OCI-LY3 (cell line): ENCODE results near the gene RNASE2.
"Not testable (repeated sequence)": the region's sequence is repeated elsewhere in the genome, so short reads cannot be mapped to it uniquely, and the experiment has no call there.

Experiments
- H2AFZ ChIP-seq: fragments of 200-600, 300-600 bp; shearing (Covaris generic); 2 replicates; pipeline ENCODE4 v1.6.0; 2014; ENCODE audit warnings: antibody characterized with exemption, low read depth, low read length
- H3K27ac ChIP-seq: fragments of 200-600, 300-600 bp; sonication (generic); 2 replicates; pipeline ENCODE4 v1.5.1; 2014; ENCODE audit warnings: mild to moderate bottlenecking, low read length, moderate library complexity, mixed read lengths
- H3K27me3 ChIP-seq: fragments of 200-600, 300-600 bp; sonication (generic); 2 replicates; pipeline ENCODE4 v1.6.1; 2014; ENCODE audit warnings: low read depth, low read length, mixed read lengths
- H3K36me3 ChIP-seq: fragments of 200-600, 300-600 bp; sonication (generic); replicated peaks from 2 replicates; pipeline ENCODE3; 2014; ENCODE audit warnings: low read depth, low read length, mixed read lengths
- H3K4me1 ChIP-seq: fragments of 300-600, 200-600 bp; sonication (generic); 2 replicates; pipeline ENCODE4 v1.6.1; 2014; ENCODE audit warnings: low read length, mixed read lengths
- H3K4me2 ChIP-seq: fragments of 200-600, 300-600 bp; sonication (generic); 2 replicates; pipeline ENCODE4 v1.6.1; 2014; ENCODE audit warnings: low read length, mixed read lengths
- H3K4me3 ChIP-seq: fragments of 300-600, 200-600 bp; sonication (generic); 2 replicates; pipeline ENCODE4 v1.5.1; 2014; ENCODE audit warnings: antibody characterized with exemption, mild to moderate bottlenecking, low read length, moderate library complexity
- H3K79me2 ChIP-seq: fragments of 300-600, 200-600 bp; shearing (Covaris generic); 2 replicates; pipeline ENCODE4 v1.6.1; 2014; ENCODE audit warnings: mild to moderate bottlenecking, low read length, mixed read lengths
- H3K9ac ChIP-seq: fragments of 300-600, 200-600 bp; shearing (Covaris generic); 2 replicates; pipeline ENCODE4 v1.6.0; 2014; ENCODE audit warnings: mild to moderate bottlenecking, low read length, moderate library complexity
- H3K9me3 ChIP-seq: fragments of 200-600, 300-600 bp; shearing (Covaris generic); 2 replicates; pipeline ENCODE4 v1.6.1; 2014; ENCODE audit warnings: low read length, mixed read lengths; ENCODE audit not compliant: insufficient read depth
- H4K20me1 ChIP-seq: fragments of 200-600, 300-600 bp; sonication (generic); 2 replicates; pipeline ENCODE4 v1.6.1; 2016; ENCODE audit warnings: low read length, mixed read lengths; ENCODE audit not compliant: insufficient read depth
- EZH2phosphoT487 ChIP-seq: fragments of 200-600 bp; shearing (Covaris generic); IDR thresholded peaks from 2 replicates; pipeline ENCODE4 v1.6.1; 2018; ENCODE audit warnings: antibody characterized with exemption, mixed run types, low read depth
- TF ChIP-seq, protein P1 (sequence below): fragments of 200-600, 300-600 bp; sonication (generic); IDR thresholded peaks from 2 replicates; pipeline ENCODE4 v1.5.1; 2014; ENCODE audit warnings: antibody characterized with exemption, low read length, low read depth

The RNASE2 gene

DNA sequence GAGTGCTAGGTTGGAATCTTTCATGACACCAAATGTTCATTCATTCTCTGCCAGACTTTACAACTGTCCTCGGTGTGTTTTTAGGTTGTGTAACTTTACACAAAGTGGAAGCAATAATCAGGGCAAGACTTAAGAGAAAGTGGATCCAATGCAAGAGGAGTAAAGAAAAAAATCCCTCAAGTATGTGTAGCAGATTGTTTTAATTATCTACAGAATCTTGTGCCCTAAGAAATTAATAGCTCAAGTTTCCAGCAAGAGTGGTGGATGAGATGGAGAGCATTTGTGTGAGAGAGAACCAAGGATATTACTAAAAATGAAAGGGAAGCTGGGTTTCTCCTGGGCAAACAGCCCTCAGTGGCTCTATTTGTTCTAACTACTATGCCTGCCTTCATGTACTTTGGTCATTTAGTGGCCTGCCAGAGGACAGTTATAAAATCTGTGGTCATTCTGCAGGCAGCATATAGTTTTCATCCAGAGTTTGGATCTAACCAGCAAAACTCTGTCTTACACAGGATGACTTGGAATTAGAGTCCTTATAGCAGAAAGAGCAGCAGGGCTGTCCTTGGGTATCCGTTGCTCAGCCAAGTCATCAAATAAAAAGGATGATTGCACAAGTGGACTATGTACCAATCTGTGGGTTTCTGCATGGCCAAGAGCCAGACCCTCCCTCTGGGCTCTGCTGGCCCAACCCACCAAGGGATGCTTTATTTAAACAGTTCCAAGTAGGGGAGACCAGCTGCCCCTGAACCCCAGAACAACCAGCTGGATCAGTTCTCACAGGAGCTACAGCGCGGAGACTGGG lies at the start of gene RNASE2:
Gene RNASE2 (plus strand): TSS at position 752 of the 802 bp plus-strand sequence. CDS start 285 bp downstream, outside the sequence.
- H3K9me3 ChIP-seq, H2AFZ ChIP-seq, H3K27ac ChIP-seq, H4K20me1 ChIP-seq, H3K4me3 ChIP-seq, H3K4me2 ChIP-seq, H3K36me3 ChIP-seq, H3K4me1 ChIP-seq, H3K9ac ChIP-seq, H3K79me2 ChIP-seq: not testable (repeated sequence)
- H3K27me3 ChIP-seq, result peaks cover 10% of the 10 kb centered on the region; the same call in 1 of the 2 replicates

- Histone ChIP-seq H2AFZ (no peak overlapping the region), H3K27ac (no peak overlapping the region), H3K79me2 (no peaks in the 10 kb centered on the region), H3K4me3 (no peak overlapping the region), H3K27me3 (no peaks in the 10 kb centered on the region), H3K9me3 (no peaks in the 10 kb centered on the region), H4K20me1 (no peaks in the 10 kb centered on the region), H3K9ac (no peak overlapping the region), H3K36me3 (no peaks in the 10 kb centered on the region), H3K4me2 (no peak overlapping the region), H3K4me1 (no peaks in the 10 kb centered on the region)
- TF ChIP-seq, protein P1, sequence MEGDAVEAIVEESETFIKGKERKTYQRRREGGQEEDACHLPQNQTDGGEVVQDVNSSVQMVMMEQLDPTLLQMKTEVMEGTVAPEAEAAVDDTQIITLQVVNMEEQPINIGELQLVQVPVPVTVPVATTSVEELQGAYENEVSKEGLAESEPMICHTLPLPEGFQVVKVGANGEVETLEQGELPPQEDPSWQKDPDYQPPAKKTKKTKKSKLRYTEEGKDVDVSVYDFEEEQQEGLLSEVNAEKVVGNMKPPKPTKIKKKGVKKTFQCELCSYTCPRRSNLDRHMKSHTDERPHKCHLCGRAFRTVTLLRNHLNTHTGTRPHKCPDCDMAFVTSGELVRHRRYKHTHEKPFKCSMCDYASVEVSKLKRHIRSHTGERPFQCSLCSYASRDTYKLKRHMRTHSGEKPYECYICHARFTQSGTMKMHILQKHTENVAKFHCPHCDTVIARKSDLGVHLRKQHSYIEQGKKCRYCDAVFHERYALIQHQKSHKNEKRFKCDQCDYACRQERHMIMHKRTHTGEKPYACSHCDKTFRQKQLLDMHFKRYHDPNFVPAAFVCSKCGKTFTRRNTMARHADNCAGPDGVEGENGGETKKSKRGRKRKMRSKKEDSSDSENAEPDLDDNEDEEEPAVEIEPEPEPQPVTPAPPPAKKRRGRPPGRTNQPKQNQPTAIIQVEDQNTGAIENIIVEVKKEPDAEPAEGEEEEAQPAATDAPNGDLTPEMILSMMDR, result no peak
- TF ChIP-seq EZH2phosphoT487, result no peak
Observed at GRCh38 chr14:20905676-20906075, 49.6 kb upstream of the RNASE2 start.

- Histone ChIP-seq H3K79me2 (no peaks in the 10 kb centered on the region), H3K9me3 (no peaks in the 10 kb centered on the region), H3K36me3 (no peaks in the 10 kb centered on the region), H3K9ac (no peak overlapping the region), H4K20me1 (no peaks in the 10 kb centered on the region), H3K4me1 (no peaks in the 10 kb centered on the region), H3K4me3 (no peak overlapping the region), H2AFZ (no peak overlapping the region), H3K27ac (no peak overlapping the region), H3K27me3 (no peaks in the 10 kb centered on the region), H3K4me2 (no peak overlapping the region)
- TF ChIP-seq EZH2phosphoT487, result no peak
- TF ChIP-seq, protein P1, result no peak
Observed at GRCh38 chr14:20907214-20907613, 48.1 kb upstream of the RNASE2 start.

DNA sequence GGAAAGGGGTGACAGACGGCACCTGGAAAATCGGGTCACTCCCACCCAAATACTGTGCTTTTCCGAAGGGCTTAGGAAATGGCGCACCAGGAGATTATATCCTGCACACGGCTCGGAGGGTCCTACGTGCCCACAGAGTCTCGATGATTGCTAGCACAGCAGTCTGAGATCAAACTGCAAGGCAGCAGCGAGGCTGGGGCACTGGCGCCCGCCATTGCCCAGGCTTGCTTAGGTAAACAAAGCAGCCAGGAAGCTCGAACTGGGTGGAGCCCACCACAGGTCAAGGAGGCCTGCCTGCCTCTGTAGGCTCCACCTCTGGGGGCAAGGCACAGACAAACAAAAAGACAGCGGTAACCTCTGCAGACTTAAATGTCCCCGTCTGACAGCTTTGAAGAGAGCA lies 44.5 kb upstream of the RNASE2 start:
- not testable (repeated sequence) for H3K4me2 ChIP-seq, H3K27ac ChIP-seq, H3K36me3 ChIP-seq, H4K20me1 ChIP-seq, H3K4me1 ChIP-seq, H3K79me2 ChIP-seq, H3K9me3 ChIP-seq, H2AFZ ChIP-seq, H3K4me3 ChIP-seq, H3K9ac ChIP-seq, H3K27me3 ChIP-seq

DNA sequence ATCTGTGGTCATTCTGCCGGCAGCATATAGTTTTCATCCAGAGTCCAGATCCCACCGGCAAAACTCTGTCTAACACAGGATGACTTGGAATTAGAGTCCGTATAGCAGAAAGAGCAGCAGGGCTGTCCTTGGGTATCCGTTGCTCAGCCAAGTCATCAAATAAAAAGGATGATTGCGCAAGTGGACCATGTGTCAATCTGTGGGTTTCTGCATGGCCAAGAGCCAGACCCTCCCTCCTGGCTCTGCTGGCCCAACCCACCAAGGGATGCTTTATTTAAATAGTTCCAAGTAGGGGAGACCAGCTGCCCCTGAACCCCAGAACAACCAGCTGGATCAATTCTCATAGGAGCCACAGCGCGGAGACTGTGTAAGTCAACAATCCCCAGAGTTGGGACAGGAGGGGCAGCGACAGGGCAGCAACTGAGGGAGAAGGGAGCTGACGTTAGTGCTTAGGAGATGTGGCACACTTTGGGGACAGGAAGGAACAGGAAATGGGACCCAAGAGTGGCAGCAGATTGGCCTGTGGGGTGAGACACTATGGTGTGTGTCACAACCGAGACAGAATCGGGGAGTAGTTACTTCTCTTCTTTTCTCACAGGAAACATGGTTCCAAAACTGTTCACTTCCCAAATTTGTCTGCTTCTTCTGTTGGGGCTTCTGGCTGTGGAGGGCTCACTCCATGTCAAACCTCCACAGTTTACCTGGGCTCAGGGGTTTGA lies 36.1 kb upstream of the RNASE2 start:
- H3K4me3 ChIP-seq, H3K4me2 ChIP-seq, H3K79me2 ChIP-seq, H3K9me3 ChIP-seq, H2AFZ ChIP-seq, H3K4me1 ChIP-seq, H4K20me1 ChIP-seq, H3K27ac ChIP-seq, H3K9ac ChIP-seq, H3K36me3 ChIP-seq: not testable (repeated sequence)
- peaks cover 13% of the 10 kb centered on the region for H3K27me3 ChIP-seq

DNA sequence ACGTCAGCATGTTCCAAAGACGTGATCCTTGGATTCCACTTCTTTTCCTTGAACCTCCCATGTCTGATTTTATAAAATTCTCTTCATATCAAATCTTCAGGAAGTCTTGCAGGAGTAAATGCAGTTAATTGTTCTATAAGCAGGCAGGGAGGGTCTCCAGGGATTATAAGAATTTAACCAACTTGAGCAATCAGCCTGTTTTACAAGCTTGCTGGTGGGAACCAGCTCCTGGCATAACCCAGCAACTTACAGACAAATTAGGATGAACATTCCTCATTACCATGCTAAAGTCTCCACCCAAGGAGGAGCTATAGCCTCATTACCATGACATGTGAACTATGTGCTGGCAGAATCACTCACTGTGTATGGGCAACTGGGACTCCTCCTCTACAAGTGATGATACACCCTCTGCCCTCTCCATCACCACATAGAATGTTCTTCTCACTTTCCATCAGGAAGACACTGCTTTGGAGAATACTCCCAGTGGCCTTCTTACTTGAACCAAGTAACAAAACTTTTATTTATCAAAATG lies 31.5 kb upstream of the RNASE2 start:
- peaks cover 16% of the 10 kb centered on the region for H3K27me3 ChIP-seq
- not testable (repeated sequence) for H3K4me2 ChIP-seq, H3K36me3 ChIP-seq, H3K79me2 ChIP-seq, H3K27ac ChIP-seq, H2AFZ ChIP-seq, H3K9ac ChIP-seq, H4K20me1 ChIP-seq, H3K4me3 ChIP-seq, H3K9me3 ChIP-seq, H3K4me1 ChIP-seq
